Retinal pigment epithelial cell (primary cell): ENCODE measurements around the gene LYSMD3.
A peak's percentile ranks its signal among the peaks of the same experiment; 100 is the strongest.
"Not testable (repeated sequence)": the region's sequence is repeated elsewhere in the genome, so short reads cannot be mapped to it uniquely, and the experiment has no call there.

Experiments used
- DNase-seq: peaks from one replicate; pipeline ENCODE4 v3.0.0-alpha.2; 2010; ENCODE audit warnings: low read depth
- H3K4me3 ChIP-seq: 2 replicates; pipeline ENCODE4 v1.5.1; 2011; ENCODE audit warnings: mild to moderate bottlenecking, low read length, control low read depth, moderate library complexity
- CTCF ChIP-seq: conservative IDR thresholded peaks from 2 replicates; pipeline ENCODE4 v1.5.1; 2011; ENCODE audit warnings: low read depth, low read length, control low read depth, inconsistent platforms

LYSMD3 gene

GRCh38 chr5:90529194-90529938 is at the start of gene LYSMD3:
Gene LYSMD3 (minus strand): TSS chr5:90529584. CDS start chr5:90525289, 4,295 bp downstream.
- peak; percentile 87 for DNase-seq
- no peak for TF ChIP-seq CTCF

GRCh38 chr5:90576566-90576965 is 47.2 kb upstream of the LYSMD3 start:
- DNase-seq, H3K4me3 ChIP-seq: not testable (repeated sequence)

More at GRCh38 chr5:90529194-90529938, at the start of gene LYSMD3:
- H3K4me3 ChIP-seq, result peak within 1 kb of the TSS; percentile 96

- no peak for TF ChIP-seq CTCF
- DNase-seq, result no peak
- H3K4me3 ChIP-seq, result no peak overlapping the region
Measured at GRCh38 chr5:90575712-90576111, 46.3 kb upstream of the LYSMD3 start.

GRCh38 chr5:90571147-90571773 is 41.9 kb upstream of the LYSMD3 start:
- no peak overlapping the region for H3K4me3 ChIP-seq
- no peak for TF ChIP-seq CTCF
- DNase-seq, result no peak

GRCh38 chr5:90570034-90570433 is 40.6 kb upstream of the LYSMD3 start:
- TF ChIP-seq CTCF, result no peak

GRCh38 chr5:90569084-90569483 is 39.7 kb upstream of the LYSMD3 start:
- DNase-seq, result no peak
- no peak overlapping the region for H3K4me3 ChIP-seq
- TF ChIP-seq CTCF, result no peak

More at GRCh38 chr5:90570034-90570433, 40.6 kb upstream of the LYSMD3 start:
- H3K4me3 ChIP-seq, result no peak overlapping the region
- DNase-seq, result no peak

GRCh38 chr5:90565491-90565890 is 36.1 kb upstream of the LYSMD3 start:
- no peak for DNase-seq
- no peak for TF ChIP-seq CTCF
- H3K4me3 ChIP-seq, result no peak overlapping the region
